Transverse colon (tissue), 4 donors: Measurements from ENCODE around the gene RASGEF1C.

Experiments used
- CTCF ChIP-seq, 5 experiments: fragments of 200-600 bp in 3 of 5; fragments of 450-650 bp in 2 of 5; sonication (generic) in 3 of 5; IDR thresholded peaks; 1 replicate in 2 of 5; 2 replicates in 3 of 5; pipeline ENCODE4 v1.5.1; 2016 to 2017; ENCODE audit warnings: antibody characterized with exemption in 5 of 5, inconsistent platforms in 3 of 5, mild to moderate bottlenecking in 2 of 5, moderate library complexity in 1 of 5
- EP300 ChIP-seq: sonication (generic); formaldehyde crosslinking; IDR thresholded peaks from one replicate; pipeline ENCODE4 v1.6.1; 2017; ENCODE audit warnings: antibody characterized with exemption, low read depth
- POLR2A ChIP-seq: fragments of 450-650 bp; IDR thresholded peaks from one replicate; pipeline ENCODE4 v1.6.1; 2016; ENCODE audit warnings: antibody characterized with exemption, mild to moderate bottlenecking, moderate library complexity
- POLR2AphosphoS5 ChIP-seq, 3 donors: sonication (generic); formaldehyde crosslinking; IDR thresholded peaks; one replicate each; pipeline ENCODE4 v1.6.1; 2016; ENCODE audit warnings: antibody characterized with exemption in 3 of 3

DNA sequence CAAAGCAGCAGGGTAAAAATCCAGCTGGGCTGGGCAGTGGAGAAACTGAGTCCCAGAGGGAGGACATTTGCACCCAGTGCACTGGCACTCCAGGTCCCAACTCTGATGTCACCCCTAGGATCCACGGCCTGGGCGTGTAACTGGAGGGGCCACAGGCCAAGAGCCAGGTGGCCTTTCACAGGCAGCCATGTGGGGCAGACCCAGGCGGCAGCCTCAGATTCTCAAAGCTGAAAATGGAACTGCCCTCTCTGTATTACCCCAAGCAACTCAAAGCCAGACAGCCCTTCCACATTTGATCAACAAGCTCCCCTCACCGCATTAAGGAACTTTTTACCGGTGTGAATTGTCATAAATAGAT, 46.7 kb downstream of the RASGEF1C start:
- TF ChIP-seq CTCF (IDR thresholded peaks at IDR 0.05) (no peak), POLR2AphosphoS5 (IDR thresholded peaks at IDR 0.05) (no peak), EP300 (no peak), POLR2A (no peak)
